Prostate gland (tissue), 1 donor: ENCODE measurements around the gene BPIFB3.

ENCODE experiments used
- POLR2A ChIP-seq: fragments of 450-650 bp; IDR thresholded peaks from one replicate; pipeline ENCODE4 v1.6.1; 2016; ENCODE audit warnings: antibody characterized with exemption, mild to moderate bottlenecking
- POLR2AphosphoS5 ChIP-seq: sonication (generic); formaldehyde crosslinking; IDR thresholded peaks from one replicate; pipeline ENCODE4 v1.6.1; 2017; ENCODE audit warnings: antibody characterized with exemption

DNA sequence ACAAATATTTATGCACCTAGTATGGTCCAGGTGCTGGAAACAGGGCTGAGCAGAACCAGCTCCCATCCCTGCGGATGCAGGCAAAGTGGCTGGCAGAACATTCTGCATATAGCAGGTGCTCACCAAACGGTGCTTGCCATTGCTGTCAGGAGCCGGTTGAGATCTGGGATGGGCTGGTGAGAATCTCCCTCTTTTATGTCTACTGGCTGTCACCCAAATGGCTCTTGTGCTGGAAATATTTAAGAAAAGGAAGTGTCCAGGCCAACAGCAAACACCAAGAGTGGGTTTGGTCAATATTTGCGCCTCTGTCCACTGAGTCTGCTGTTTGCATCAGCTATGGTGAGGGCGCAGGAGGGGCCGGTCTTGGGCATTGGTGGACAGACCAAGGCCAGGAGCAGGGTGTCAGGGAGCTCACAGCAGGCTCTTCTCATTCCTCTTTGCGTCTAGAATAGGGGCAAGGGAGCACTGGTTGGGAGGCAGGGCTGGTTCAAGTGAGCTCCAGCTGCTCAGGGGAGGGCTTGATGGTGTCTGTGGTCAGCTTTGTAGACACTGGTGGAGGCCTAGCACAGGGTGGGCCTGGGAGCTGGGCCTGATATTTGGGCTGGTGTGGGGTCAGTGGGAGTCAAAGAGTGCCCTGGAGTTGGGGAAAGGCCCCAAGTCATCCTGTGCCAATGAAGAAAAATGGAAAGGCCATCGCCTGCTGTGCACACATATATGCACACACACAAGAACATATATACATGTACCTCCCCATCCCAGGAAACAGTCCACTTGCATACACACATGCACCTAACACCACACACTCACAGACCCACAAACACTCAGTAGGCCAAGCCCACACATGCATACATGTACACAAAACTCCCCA, 47.6 kb upstream of the BPIFB3 start:
- TF ChIP-seq POLR2A (no peak), POLR2AphosphoS5 (no peak)
